GM19324 (cell line): ENCODE measurements around the gene ZDHHC22.

Source experiments
- ATAC-seq: cut with Tn5 transposase; IDR thresholded peaks from one replicate; pipeline ENCODE4 v1.9.1; 2021; ENCODE audit warnings: mild to moderate bottlenecking, moderate library complexity; ENCODE audit not compliant: unreplicated experiment, low FRiP score

Gene ZDHHC22

DNA sequence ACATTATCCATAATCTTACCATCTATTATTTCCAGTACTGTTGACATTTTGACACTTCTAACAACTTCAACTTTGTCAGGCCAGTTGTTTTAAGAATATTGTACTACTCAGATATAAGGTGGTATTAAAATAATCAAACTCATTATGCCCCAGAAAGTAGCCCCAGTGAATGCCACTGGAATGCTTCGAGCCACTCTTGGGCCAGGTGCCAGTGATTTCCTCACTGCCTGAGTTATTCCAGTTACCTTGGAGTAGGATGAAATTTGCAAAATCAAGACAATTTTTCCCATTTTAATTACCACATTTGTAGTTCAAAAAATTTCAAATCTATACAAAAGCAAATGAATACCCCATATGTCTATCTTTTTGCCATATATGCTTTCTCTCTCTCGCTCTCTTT lies 34.4 kb downstream of the ZDHHC22 start:
- no peak for ATAC-seq

DNA sequence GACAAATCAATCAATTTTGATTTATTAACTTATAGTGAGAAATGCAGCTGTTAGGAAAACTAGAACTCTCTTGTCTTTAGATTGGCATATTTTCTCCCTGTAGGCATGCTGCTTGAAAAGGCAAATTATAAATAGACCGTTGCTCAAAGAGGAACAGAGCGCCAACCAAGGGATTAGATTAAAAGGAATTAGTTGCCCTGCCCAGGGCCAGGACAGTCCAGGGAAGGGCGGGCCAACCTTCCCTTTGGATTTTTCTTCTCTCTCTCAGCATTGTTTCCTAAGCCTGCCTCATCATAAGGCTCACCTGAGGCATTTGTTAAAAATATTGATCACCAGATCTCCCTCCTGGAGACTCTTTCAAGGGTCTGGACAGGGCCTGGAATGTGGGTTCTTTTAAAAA lies 34.9 kb downstream of the ZDHHC22 start:
- no peak for ATAC-seq

DNA sequence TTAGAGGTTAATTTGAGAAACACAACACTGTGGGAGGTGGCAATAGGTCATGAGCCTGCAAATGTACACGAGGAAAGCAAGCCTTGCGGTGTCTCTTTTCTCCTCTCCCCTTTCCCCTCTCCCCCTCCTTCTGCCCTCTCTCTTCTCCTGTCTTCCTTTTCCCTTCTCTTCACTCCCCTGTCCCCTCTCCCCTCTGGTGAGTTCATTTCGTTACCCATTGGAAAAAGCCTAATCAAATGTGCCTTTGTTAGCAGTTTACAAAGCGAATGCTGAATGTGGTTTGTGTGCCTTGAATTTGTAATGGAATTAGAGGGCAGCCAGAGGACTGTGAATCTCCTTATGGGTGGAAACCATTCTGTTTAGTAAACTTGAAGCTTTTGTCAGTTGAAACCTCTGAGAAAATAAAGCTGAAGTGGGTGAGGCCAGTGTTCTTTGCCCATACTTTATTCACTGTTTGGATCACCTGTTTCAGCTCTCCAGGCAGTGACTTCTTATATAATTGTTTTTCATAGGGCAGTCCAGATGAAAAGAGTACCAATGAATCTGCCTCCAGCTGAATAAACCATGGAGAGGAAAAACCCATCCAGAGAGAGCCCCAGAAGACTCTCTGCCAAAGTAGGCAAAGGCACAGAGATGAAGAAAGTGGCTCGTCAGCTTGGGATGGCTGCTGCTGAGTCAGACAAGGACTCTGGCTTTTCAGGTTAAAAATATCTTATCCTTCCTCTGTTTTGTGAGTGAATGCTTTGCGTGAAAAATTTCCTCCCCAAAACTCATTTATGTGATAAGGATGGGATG lies 36.2 kb downstream of the ZDHHC22 start:
- ATAC-seq: no peak

DNA sequence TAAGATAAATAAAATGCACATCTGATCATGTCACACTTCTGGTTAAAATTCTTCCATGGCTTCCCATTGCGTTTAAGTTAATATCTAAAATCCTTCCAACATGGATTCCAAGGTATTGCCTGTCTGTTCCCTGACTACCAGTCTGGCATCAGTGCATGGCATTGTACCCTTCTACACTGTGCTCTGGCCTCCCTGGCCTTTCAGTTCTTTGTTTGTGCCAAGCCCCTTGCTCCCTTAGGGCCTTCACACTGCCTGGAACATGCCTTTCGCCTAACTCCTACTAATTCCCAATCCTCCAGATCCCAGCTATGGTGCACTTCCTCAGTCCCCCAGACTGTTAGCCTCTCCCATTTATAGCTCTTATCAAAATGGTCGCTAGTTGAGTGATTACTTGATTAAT lies 37.2 kb downstream of the ZDHHC22 start:
- no peak for ATAC-seq

DNA sequence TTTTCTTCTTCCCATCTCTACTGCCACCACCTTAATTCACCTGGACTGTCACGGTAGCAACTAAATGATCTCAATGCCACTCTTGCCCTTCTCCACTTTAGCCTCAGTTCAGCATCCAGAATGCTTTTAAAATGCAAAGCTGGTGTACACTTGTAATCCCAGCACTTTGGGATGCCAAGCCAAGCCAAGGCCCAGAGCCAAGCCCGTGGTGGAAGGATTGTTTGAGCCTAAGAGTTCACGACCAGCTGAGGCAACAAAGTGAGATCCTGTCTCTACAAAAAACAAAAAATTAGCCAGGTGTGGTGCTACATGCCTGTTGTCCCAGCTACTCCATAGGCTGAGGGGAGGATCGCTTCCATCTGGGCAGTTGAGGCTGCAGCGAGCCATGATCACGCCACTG lies 37.6 kb downstream of the ZDHHC22 start:
- ATAC-seq: no peak

DNA sequence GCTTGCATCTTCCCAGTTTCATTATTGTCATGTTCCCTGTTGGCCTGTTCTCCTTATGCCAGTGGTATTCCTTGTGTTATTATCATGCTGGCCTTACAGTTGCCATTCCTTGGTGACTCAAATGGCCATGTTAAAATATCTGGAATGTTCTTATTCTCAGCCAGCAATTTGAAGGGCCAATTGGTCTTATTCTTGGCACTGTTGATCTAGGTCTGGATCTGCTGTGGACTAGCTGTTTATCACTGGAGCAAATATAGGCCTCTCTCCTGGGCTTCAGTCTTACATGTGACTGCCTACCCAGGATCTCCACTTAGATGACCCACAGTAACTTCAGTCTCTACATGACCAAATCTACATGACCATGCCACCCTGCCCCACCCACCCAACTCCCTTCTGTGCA lies 38.1 kb downstream of the ZDHHC22 start:
- no peak for ATAC-seq

DNA sequence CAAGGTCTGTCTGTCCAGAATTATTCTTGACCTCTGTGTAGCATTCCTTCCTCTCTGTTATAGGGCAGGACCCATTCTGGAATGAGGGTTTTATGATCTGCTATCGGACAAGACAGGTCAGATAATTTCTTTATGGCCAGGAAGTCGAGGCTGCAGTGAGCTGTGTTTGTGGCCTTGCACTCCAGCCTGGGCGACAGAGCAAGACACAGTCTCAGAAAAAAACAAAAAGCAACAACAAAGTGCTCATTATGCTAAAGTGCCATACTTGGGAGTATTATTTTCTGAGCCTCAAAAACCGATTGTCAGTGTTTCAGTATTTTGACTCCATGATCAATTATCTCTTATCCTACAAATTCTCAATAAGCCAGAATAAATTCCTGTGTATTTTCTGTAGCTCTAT lies 39.4 kb downstream of the ZDHHC22 start:
- no peak for ATAC-seq

DNA sequence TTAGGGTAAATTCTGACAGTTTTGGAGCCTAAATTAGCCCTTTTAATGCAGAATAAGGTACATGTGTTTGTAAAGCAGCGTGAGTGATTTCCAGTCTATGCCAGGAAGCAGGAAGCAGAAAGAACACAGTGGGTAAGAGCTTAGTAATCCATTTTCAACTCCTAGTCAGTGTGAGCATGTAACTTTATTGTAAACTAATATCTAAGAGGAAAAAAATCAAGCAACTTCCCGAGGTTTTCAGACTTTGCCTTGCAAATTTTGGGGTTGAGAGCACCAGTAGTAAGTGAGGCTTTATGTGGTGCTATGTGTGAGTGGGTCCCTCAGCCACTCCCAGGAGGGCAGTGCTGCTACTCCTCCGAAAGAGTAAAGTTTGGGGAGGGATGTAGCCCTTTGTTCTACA lies 40.6 kb downstream of the ZDHHC22 start:
- no peak for ATAC-seq

DNA sequence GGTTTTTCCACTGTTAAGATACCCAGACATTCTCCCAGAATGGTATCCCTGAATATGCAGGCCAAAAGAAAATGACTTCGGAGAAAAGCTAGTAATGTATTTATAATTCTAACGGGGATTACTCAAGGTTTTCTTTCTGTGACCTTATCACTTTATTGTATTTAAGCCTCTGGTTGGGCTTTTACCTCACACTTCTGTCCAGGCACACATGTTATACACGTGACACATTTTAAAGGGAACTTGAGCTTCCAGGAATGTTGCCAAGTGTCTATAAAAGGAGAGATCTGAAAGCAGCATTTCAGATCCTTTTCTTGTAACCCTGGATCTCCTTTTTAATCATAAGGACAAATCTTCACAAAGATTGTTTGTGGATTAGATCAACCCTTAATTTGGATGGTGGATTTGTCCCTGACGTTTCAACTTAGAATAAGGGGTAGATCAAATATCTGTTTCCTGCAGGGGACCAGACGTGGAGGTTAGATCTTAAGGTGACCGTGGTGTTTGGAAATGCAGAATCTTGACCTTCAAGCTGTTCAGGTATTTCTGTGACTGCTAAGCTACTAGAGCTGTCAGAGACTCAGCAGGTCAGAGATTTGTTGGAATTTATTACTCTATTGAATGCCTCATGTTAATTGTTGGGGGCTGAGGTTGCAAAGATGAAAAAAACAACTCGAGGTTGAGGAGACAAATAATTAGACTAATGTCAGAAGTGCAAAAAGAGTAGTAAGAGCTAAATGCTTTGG lies 42.0 kb downstream of the ZDHHC22 start:
- no peak for ATAC-seq

DNA sequence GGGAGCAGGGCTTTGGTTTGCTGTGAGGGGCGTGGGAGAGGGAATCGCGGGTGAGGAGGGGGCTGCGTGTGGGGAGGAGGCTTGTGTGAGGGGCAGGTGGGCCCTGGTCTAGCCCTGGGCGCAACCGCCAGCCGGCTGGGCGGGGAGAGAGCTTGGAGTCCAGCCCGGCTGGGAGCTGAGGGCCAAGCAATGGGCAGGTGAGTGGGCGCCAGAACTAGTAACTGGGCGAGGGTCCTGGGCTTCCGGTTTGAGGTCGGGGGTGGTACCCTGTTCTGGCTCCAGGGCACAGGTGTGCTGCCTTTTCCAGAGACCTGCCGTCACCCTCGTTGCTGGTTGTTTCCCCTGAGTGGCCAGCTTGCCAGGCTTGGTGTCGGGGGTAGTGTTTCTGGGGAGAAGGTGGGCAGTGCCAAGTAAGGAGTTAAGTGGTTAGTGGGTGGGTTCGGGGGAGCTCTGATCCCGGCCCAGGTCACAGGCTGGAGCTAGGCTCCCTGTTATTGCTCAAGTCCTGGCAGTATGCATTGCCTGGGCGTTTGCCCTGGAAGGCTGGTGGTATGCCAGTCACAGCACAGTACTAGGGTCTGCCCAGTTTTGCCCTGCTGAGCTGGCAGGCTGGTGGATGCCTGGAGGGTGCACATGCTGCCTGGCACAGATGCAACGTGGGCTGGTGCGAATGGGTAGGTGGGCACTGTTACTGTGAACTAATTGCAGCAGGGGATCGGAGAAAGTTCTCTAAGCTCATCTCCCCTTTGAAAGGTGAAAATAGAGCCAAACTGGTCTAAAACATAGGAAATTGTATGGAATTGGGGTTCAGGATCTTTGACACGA lies 42.9 kb downstream of the ZDHHC22 start:
- ATAC-seq: no peak

DNA sequence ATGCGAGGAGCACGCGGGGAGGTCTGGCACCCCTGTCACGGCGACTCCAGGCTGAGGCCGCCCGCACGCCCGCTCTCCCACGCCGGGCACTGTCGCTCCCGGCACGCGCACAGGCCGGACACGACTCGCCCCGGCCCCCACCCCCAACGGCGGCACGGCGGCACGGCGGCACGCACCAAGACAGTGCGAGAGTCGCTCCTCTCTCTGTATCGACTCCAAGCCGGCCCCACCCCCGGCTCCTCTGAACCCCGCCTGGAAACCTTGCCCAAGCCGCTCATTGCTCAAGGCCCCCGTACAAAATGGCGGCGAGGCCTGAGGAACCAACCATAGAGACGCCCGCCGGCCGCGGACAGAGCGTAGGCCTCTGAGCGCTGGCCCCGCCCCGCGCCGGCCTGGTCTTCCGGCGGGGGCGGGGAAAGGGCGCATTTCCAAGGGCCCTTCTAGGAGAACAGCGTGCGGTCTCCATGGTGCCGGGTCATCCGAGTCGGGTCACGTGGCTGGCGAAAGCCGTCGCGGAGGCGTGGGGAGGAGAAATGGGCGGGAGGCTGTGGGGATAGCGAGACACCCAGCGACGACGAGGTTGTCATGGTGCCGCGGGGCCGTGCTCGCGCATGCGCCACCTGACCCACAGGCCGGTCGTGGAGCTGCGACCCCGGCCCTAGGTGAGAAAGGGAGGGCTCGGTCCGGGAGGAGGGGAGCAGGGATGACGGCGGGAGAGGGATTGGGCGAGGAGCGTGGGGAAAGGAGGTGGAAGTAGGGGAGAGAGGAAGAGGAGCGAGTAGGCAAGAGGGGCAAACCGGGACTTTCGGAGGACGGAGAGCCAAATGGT lies 43.7 kb downstream of the ZDHHC22 start, which contains the start of gene CIPC:
TSS of gene CIPC (plus strand) at position 559 of the 829 bp plus-strand sequence. CDS start 7,451 bp downstream, outside the sequence.
- ATAC-seq: peak; percentile 92

DNA sequence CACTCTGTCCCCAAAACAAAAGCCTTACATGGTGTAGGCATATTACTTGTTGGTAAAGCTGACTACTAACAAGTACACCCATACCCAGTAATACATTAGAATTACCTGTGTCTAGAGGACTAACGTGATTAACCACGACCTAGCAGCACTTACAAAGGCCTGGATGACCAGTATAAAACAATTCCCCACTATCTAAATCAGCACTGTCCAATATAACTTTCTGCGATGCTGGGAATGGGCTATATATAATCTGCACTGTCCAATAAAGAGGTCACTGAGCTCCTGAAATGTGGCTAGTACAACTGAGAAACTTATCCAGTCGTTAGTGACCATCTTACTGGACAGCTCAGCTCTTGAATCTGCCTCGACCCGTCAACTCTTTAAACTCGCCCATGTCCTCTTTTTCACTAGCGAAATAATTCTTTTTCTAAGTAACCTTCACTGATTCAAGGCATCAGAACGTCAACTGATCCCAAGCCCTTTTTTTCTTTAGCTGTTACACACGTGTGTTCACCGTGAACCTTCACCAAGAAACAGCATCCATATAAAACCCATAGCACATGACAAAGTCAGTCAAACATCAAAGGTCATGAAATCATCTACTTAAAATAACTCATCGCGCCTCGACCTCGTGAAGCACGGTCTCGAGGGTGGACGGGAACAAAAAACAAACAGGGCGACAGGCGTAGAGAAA lies 44.4 kb downstream of the ZDHHC22 start:
- no peak for ATAC-seq

DNA sequence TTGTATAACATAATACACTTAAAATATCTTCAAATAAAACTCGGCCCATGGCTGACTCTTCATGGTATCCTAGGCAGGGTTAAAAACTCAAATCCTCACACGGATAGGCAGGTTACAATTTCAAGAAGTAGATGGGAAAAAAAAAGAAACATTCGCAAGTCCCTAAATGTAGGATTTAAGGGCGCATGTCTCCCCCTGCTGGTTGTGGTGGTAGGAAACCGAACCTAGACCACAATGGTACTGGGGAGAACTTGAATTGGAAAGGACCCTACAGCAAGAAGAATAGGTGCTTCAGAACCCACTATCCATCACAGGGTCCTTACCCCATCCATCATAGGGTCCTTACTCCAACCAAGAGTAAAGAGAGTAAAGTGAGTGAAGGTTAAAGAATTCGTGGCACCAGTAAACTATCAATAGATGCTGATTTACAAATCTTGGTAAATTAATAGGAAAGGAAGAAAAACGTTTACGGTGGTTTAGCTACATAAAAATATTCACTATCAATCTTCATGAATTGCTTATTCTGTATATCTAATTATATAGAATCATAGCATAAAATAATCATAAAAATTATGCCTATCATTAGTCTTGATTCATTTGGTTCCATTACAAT lies 46.8 kb downstream of the ZDHHC22 start:
- ATAC-seq: no peak

DNA sequence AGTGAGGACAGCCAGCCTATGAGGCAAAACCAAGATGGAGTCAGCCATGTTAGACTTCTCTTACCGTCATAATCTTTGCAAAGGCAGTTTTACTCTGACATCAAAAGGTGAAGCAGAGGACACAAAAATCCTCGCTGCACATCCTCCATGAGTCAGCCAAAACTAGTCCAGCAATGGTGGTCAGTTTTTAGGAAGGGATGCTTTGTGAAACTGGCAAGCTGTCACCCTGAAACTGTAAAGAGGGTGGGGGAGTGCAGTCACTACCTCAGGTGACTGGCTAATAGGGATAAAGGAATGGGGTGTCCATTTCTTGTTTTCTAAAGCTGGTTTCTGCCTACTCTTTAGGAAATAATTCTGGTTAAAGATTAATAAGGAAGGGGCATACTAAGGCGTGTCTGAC lies 48.9 kb downstream of the ZDHHC22 start:
- ATAC-seq: no peak

DNA sequence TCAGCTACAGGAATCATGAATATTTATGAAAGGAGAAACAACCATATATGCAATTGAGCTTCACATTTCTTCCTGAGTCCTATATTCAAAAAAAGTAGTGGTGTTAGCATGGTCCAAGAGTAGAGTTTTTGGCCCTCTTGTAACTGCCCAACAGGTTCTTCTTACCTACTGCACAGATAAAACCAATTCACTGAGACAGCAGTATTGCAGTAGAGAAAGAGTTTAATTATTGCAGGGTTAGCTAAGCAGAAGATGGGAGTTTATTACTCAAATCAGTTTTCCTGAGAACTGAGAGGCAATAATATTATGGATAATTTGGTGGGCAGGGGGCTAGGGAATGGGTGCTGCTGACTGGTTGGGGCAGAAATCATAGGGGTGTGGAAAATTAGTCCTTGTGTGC lies 50.1 kb downstream of the ZDHHC22 start:
- no peak for ATAC-seq

DNA sequence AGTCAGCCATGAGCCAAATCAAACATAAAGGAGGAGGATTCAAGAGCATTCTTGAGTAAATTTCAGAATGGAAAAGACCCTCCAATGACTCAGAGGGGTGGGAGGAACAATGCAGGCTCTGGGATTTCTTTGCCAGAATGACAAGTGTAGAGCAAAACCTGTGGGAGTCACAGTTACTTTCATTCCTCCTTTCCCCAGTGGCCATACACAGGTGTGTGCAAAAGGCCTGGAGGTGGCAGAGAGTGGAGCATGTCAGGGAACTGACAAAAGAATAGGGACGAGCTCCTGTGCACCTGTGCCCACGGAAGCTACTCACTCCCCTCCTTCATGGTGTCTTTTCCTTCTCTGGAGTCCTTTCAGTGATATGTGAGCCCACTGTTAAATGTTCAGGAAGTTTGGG lies 52.9 kb downstream of the ZDHHC22 start:
- no peak for ATAC-seq

DNA sequence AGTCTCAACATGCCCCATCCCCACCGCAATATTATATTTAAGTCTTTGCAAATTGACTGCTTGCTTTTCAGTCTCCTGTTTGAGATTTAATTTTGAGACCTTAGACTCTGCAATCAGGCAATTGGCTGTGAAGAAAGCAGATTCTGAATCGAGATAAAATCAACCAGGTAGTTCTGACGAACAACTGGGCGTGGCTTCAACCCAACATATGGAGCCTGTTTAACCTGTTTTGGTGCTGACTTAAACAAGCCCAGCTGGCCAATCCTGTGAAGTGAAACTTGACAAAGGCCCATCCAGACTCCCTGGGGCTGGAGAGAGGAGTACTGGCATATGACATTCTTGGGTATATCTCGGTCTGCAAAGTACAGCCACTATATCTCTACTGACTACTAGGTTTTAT lies 53.4 kb downstream of the ZDHHC22 start:
- ATAC-seq: no peak

DNA sequence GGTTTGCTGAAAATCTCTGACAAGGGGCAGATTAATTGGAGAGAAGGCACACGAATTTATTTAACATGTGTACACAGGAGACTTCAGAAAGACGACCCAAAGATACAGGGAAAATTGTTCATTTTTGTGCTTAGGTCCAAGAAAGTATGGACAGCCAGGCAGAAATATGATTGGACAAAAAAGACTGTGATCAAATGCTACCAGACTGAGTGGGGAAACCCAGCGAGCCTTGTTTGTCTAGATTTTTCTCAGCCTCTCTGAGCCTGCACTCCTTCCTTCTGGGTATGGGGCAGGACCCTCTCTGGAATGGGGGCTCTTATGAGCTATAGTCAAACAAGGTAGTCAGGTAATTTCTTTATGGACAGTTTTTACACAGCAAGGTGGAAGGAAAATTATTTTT lies 54.0 kb downstream of the ZDHHC22 start:
- ATAC-seq: no peak

DNA sequence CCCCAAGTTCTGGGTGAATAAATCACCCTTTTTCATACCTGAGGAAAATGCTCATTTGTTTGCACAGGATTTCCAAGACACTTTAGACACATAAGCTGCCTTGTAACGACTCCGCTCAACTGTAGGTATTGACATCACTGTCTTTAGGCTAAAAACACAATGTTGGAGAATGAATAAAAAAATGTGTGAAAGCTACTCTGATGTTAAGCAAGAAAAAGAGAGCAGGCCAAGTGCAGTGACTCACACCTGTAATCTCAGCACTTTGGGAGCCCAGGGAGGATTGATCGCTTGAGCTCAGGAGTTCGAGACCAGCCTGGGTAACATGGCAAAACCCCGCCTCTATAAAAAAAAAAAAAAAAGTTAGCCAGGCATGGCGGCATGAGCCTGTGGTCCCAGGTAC lies 54.6 kb downstream of the ZDHHC22 start:
- ATAC-seq: no peak
